Neural crest cell (in vitro differentiated cells): ENCODE data around the gene C6orf118. TPM values are rescaled to one million over a fixed set of nuclear protein-coding genes. Genes with fewer than 3 reads are reported as not detected.

Experiments used
- DNase-seq: peaks from one replicate; pipeline ENCODE4 v3.0.0; 2021; ENCODE audit warnings: low read depth, mixed read lengths, low spot score
- H3K27ac Mint-ChIP-seq: one replicate; pipeline ENCODE4 v1.8.0; 2021; ENCODE audit warnings: mild to moderate bottlenecking, mixed read lengths; ENCODE audit not compliant: unreplicated experiment
- H3K27me3 Mint-ChIP-seq: 2 replicates; pipeline ENCODE4 v1.8.0; 2021; ENCODE audit warnings: low read depth, mild to moderate bottlenecking, mixed read lengths
- H3K36me3 Mint-ChIP-seq: 2 replicates; pipeline ENCODE4 v1.8.0; 2021; ENCODE audit warnings: low read depth, mild to moderate bottlenecking, mixed read lengths
- H3K4me1 Mint-ChIP-seq: 2 replicates; pipeline ENCODE4 v1.8.0; 2021; ENCODE audit warnings: mixed read lengths
- H3K4me3 Mint-ChIP-seq: one replicate; pipeline ENCODE4 v1.8.0; 2021; ENCODE audit warnings: mild to moderate bottlenecking, mixed read lengths
- H3K9me3 Mint-ChIP-seq: 2 replicates; pipeline ENCODE4 v1.8.0; 2021; ENCODE audit warnings: mixed read lengths
- CTCF ChIP-seq: fragments of 200-600 bp; sonication (generic); conservative IDR thresholded peaks from 2 replicates; pipeline ENCODE4 v1.5.0; 2021; ENCODE audit warnings: antibody characterized with exemption, mild to moderate bottlenecking
- total RNA-seq: library from RNA; stranded (reverse); gene quantifications from 2 replicates; pipeline ENCODE4 v1.2.1, GENCODE V29; 2021

C6orf118 gene
- total RNA-seq, 1 donor from 2014 or later, result 8.2 TPM

GRCh38 chr6:165231581-165232561 is 77.5 kb downstream of the C6orf118 start:
- Mint-ChIP-seq H3K4me3 (peak overlapping the region; percentile 7), H3K9me3 (peaks cover 14% of the 10 kb centered on the region), H3K27ac (peak overlapping the region; percentile 75), H3K4me1 (peaks cover 21% of the 10 kb centered on the region), H3K27me3 (no peaks in the 10 kb centered on the region), H3K36me3 (peaks cover 5% of the 10 kb centered on the region)
- DNase-seq, result no peak
- peak; percentile 75 for TF ChIP-seq CTCF

GRCh38 chr6:165231177-165231576 is 78.2 kb downstream of the C6orf118 start:
- no peak for TF ChIP-seq CTCF
- H3K9me3 Mint-ChIP-seq, result peaks cover 12% of the 10 kb centered on the region
- no peak overlapping the region for H3K27ac Mint-ChIP-seq
- peaks cover 21% of the 10 kb centered on the region for H3K4me1 Mint-ChIP-seq
- no peak for DNase-seq
- H3K27me3 Mint-ChIP-seq, result no peaks in the 10 kb centered on the region
- no peak overlapping the region for H3K4me3 Mint-ChIP-seq
- peaks cover 5% of the 10 kb centered on the region for H3K36me3 Mint-ChIP-seq
